Activated T-cell treated with anti-CD3 and anti-CD28 coated beads for 4 hours (primary cell): ENCODE results near the gene AUTS2.

Experiments
- DNase-seq: peaks from one replicate; pipeline ENCODE4 v3.0.0-alpha.2; 2020

Gene AUTS2

DNA sequence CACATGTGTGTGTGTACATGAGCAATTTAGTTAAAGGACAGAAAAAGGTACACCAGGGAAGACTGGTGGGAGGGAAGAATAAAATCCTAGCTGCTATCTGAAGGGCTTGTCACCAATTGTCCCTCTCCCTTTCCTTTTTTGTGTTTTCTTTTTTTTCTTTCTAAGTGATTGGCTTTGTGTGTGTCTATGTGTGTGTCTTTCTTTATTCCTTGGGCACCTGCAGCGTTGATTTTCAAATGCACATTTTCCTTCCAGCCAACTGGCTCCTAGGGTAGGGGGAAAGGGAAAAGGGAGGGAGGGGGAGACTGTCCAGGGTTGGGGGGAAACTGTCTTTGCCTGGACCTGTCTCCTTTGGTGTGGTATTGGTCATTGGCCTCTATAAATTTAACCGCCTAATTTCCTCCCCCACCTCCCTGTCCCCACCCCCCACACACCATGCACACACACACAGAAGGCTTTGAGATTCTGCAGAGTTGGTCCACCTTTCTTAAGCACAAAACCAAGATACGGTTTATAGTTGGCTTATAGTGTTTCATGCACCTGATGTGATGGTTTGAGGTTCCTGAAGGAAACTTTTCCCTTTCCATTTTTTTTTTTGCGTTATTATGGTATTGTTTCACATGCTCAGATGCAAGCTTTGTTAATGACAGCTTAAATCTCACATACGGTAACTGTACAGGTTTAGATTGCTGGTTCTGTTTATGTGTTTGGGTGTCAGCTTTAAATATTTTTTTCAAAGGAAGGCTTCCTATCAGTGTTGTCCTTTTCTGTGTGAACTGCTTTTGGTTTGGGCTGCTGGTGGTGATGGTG lies 2.6 kb downstream of the AUTS2 start:
- no peak for DNase-seq

GRCh38 chr7:69602522-69602921 lies 4.2 kb downstream of the AUTS2 start:
- no peak for DNase-seq

DNA sequence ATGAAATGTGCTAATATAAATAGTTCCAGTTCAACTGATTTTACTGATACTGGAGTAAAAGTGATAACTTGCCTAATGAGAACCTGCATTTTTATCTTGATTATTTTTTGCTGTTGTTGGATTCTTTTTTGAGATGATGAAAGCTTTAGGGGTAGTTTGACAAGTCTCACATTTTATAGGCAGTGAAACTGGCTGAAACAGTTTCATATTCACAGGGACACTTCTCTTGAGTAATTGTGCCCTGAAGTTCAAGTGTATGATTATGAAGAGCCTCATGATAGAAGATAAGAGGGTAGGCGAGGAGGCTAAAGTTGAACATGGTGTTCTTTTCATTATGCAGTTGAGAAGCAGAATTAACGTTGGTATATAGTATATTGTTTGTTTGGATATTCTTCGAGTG lies 5.1 kb downstream of the AUTS2 start:
- no peak for DNase-seq

GRCh38 chr7:69603937-69604494 lies 5.7 kb downstream of the AUTS2 start:
- DNase-seq, result no peak

GRCh38 chr7:69605070-69605469 lies 6.8 kb downstream of the AUTS2 start:
- DNase-seq, result no peak

DNA sequence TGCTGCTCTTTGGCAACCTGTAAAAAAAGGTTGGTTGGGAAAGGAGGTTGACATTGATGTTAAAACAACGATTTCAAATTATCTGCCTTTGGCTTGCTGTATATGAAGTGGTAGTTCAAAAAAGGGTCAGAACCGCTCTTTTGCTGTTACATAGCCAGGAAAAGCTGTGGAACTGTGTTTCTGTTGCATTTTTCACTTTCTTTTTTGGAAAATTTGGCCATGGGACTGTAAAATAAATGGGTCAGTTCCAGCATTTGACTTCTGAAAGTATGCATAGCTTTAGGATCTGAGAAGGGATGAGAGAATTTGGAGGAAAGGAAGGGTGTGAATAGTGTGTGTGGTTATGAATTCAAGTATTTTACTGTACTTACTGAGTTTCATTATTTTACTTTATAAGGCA lies 7.3 kb downstream of the AUTS2 start:
- DNase-seq, result no peak

DNA sequence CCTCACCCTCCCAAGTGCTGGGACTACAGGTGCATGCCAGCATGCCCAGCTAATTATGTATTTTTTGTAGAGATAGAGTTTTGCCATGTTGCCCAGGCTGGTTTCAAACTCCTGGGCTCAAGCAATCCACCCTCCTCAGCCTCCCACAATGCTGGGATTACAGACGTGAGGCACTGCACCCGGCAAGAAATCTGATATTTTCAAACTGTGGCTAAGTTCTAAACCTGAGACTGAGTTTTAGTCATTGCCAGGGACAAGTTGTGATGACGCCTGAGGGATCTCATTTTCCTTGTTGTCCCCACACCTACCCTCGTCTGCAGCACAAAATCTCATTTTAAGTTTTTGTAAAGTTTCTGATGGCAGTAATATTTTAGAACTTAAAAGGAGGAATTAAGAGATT lies 9.8 kb downstream of the AUTS2 start:
- no peak for DNase-seq

DNA sequence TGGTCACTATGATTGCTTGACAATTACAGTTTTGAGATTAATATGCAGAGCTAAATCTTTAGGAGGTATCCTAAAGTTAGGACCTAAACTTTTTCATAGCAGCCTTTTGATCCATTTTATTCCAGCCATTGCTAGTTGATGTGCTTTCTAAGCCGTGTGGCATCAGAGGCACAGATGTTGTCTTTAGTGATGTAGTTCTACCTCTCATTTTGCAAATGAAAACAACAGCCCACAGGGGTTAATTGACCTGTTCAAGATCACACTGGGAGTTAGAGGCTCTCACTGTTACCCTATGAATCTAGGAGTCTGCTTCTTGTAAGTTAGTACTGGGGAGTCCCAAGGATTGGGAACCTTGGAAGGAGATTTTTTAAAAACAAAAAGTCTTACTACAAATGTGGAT lies 10.6 kb downstream of the AUTS2 start:
- no peak for DNase-seq

DNA sequence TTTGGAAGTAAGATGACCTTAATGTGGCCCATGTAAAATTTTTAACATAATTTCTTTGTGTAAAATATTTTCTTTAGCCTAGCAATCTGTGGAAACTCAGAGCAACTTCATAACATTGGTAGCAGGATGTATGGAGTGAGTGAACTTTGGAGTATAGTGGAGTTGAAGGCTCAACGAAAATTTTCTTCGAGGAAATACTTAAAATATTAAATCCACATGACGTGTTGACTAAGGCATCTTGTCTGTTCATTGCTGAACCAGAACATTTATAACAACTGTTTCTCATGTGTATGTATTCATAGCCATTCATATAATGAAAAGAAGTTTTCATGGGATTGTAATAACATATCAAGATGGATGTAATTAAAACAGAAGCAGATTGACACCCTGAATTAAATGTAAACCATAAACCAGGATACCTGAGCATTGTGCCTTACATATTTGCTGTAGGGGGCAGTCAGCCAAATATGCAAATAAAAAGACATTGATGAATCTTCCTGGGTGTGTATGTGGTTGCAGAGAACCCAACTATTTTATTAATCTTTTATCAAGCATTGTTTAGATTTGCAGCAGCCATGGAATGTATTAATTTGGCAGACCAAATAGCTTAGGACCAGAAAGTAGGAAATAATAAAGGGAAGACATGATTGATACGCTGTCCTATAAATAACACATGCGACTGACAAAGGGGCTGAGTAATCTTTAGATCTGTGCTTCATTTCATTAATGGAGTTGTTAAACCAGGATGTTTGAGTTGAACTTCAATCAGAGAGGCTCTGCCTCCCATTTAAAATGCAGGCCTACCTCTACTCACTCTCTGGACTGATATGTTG lies 11.5 kb downstream of the AUTS2 start:
- DNase-seq, result no peak

DNA sequence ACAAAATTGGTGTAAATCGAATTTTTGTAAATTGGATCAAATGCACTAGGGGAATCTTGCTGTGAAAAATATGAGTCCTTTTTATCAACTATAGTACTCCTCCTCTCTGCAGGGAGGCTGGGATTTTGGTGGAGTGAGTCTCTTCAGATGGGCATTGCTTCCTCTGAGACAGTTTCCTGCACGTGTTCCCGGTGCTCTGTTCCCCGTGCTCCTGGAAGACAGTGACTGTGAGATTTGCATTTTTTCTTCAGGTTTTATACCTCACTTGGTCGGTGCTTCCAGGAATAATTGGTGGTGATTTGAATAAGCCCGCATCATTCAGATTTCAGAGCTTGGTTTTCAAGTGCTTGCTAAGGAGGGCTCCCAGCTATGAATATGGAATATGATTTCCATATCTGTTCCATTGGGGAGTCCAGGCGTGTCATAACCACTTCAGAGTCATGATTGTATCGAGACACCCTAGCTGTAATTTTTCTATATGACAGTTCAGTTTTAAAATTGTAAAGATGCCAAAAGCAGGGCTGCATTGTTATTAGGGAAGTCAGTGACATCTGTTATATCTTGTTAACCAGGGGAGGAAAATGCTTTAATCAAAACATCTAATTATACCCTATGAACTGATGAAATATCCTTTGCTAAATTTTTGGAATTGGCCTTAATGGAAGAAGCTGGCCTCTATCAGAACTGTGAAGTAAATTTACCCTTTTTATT lies 12.3 kb downstream of the AUTS2 start:
- no peak for DNase-seq

GRCh38 chr7:69612981-69613380 lies 14.7 kb downstream of the AUTS2 start:
- DNase-seq, result no peak

GRCh38 chr7:69613846-69614245 lies 15.6 kb downstream of the AUTS2 start:
- DNase-seq, result no peak

GRCh38 chr7:69615685-69616084 lies 17.4 kb downstream of the AUTS2 start:
- no peak for DNase-seq

GRCh38 chr7:69617364-69617763 lies 19.1 kb downstream of the AUTS2 start:
- no peak for DNase-seq

- DNase-seq, result no peak
These were observed 20.8 kb downstream of the AUTS2 start for GRCh38 chr7:69619054-69619453.

DNA sequence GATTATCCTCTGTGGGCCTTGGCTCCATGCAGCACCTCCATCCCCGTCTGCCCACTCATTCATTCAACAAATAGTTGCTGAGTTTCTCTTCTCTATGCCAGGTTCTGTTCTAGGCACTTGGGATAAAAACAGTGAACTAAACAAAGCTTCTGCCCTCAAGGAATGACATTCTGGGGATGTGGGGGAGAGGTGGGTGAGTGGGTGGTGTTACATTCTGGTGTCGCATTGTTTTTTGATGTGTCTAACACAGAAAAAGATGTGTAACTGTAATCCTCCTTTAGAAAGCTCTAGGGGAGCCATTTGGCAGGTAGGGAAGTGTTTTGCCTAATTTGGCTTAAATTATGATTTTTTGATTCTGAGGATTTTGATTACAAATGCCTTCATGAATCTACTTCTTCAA lies 21.4 kb downstream of the AUTS2 start:
- DNase-seq, result no peak

GRCh38 chr7:69620063-69620462 lies 21.8 kb downstream of the AUTS2 start:
- no peak for DNase-seq

DNA sequence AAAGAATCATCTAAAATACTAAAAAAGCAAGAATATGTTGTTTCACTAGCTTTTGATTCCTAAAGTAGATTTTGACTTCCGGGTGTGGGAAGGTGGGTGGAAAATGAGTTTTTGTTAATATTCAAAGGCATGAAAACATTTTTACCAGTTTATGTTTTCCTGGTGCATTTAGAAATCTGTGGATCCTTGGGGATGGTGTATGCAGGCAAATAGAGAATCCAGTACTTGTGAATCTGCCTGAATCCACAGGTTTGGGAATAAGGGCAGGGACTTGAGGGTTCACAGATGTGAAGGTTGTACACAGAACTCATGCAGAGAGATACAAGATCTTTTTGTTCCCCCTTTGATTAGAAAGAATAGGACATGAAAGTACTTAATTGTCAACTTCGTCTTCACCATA lies 22.4 kb downstream of the AUTS2 start:
- DNase-seq, result no peak

- DNase-seq, result no peak
These were observed 23.9 kb downstream of the AUTS2 start for GRCh38 chr7:69622014-69622835.

- no peak for DNase-seq
These were observed 24.7 kb downstream of the AUTS2 start for GRCh38 chr7:69622960-69623359.

- no peak for DNase-seq
These were observed 26.4 kb downstream of the AUTS2 start for GRCh38 chr7:69624435-69625230.

GRCh38 chr7:69625238-69625637 lies 27.0 kb downstream of the AUTS2 start:
- no peak for DNase-seq
